Cardiac atrium fibroblast (primary cell): ENCODE results near the gene BCLAF1. TPM values are rescaled to one million over a fixed set of nuclear protein-coding genes. Genes with fewer than 3 reads are reported as not detected.

Experiments
- total RNA-seq: library from RNA; depleted of rRNA; stranded (reverse); fragments of >200 nt; gene quantifications from 2 replicates; pipeline ENCODE4 v1.2.3, GENCODE V29; 2015

Gene BCLAF1
- 48.9 and 51.8 TPM in 2 replicates for total RNA-seq

GRCh38 chr6:136289579-136290409 lies at the start of gene BCLAF1:
Gene BCLAF1 (minus strand): TSS chr6:136289846. CDS start chr6:136279866, 9,980 bp downstream.

GRCh38 chr6:136249811-136250685 lies 39.6 kb downstream of the BCLAF1 start, which contains the start of gene MTFR2:
Gene MTFR2 (minus strand): TSS chr6:136250311. CDS start chr6:136249099, 1,212 bp downstream.

Other genes with a start within 250 kb of the BCLAF1 start
- gene MTFR2, start 39.5 kb downstream of the BCLAF1 start, total RNA-seq: 0.90 and 0.97 TPM in 2 replicates